OCI-LY1 (cell line): ENCODE measurements around the gene TLE4.

ENCODE experiments used
- H2AFZ ChIP-seq: fragments of 200-600 bp; sonication (generic), shearing (Covaris generic); 2 replicates; pipeline ENCODE4 v1.6.0; 2014; ENCODE audit warnings: antibody characterized with exemption, mild to moderate bottlenecking, low read length
- H3F3A ChIP-seq: fragments of 200-600 bp; sonication (generic), shearing (Covaris generic); 2 replicates; pipeline ENCODE4 v1.6.0; 2014; ENCODE audit warnings: mild to moderate bottlenecking, antibody characterized with exemption, low read length, moderate library complexity; ENCODE audit not compliant: insufficient read depth
- H3K27ac ChIP-seq: fragments of 200-600 bp; sonication (generic); 2 replicates; pipeline ENCODE4 v1.5.1; 2014; ENCODE audit warnings: low read length, mixed run types, mild to moderate bottlenecking, low read depth; ENCODE audit not compliant: poor library complexity, severe bottlenecking
- H3K27me3 ChIP-seq: fragments of 200-600 bp; sonication (generic); 2 replicates; pipeline ENCODE4 v1.6.0; 2014; ENCODE audit warnings: antibody characterized with exemption, mild to moderate bottlenecking, low read length, moderate library complexity; ENCODE audit not compliant: insufficient read depth
- H3K36me3 ChIP-seq: fragments of 200-600 bp; sonication (generic); 2 replicates; pipeline ENCODE4 v1.6.1; 2014; ENCODE audit warnings: mild to moderate bottlenecking, antibody characterized with exemption, low read length, moderate library complexity, mixed read lengths; ENCODE audit not compliant: insufficient read depth
- H3K4me1 ChIP-seq: fragments of 200-600 bp; sonication (generic); 2 replicates; pipeline ENCODE4 v1.5.1; 2014; ENCODE audit warnings: mild to moderate bottlenecking, low read length, moderate library complexity; ENCODE audit not compliant: insufficient read depth, severe bottlenecking
- H3K4me2 ChIP-seq: fragments of 200-600 bp; sonication (generic), shearing (Covaris generic); 2 replicates; pipeline ENCODE4 v1.6.1; 2014; ENCODE audit warnings: low read length
- H3K4me3 ChIP-seq: fragments of 200-600 bp; sonication (generic); 2 replicates; pipeline ENCODE4 v1.5.1; 2014; ENCODE audit warnings: low read length, low read depth, mild to moderate bottlenecking, mixed read lengths; ENCODE audit not compliant: poor library complexity, severe bottlenecking
- H3K79me2 ChIP-seq: fragments of 200-600 bp; shearing (Covaris generic); 2 replicates; pipeline ENCODE4 v1.6.1; 2016; ENCODE audit warnings: mixed run types, low read length, mixed read lengths; ENCODE audit not compliant: insufficient read depth
- H3K9ac ChIP-seq: fragments of 200-600 bp; sonication (generic), shearing (Covaris generic); 2 replicates; pipeline ENCODE4 v1.6.1; 2014; ENCODE audit warnings: mild to moderate bottlenecking, low read length, mixed read lengths
- H3K9me2 ChIP-seq: fragments of 200-600 bp; sonication (generic), shearing (Covaris generic); 2 replicates; pipeline ENCODE4 v1.6.1; 2014; ENCODE audit warnings: low read depth, mild to moderate bottlenecking, low read length, mixed read lengths
- H3K9me3 ChIP-seq: fragments of 200-600 bp; shearing (Covaris generic); 2 replicates; pipeline ENCODE4 v1.6.1; 2014; ENCODE audit warnings: low read length, mixed read lengths
- H4K20me1 ChIP-seq: fragments of 200-600 bp; sonication (generic), shearing (Covaris generic); 2 replicates; pipeline ENCODE4 v1.6.0; 2016; ENCODE audit warnings: mild to moderate bottlenecking, low read length; ENCODE audit not compliant: insufficient read depth
- EZH2 ChIP-seq: fragments of 200-600 bp; sonication (generic), shearing (Covaris generic); IDR thresholded peaks from 2 replicates; pipeline ENCODE4 v1.8.0; 2017; ENCODE audit warnings: borderline replicate concordance, mixed run types, mild to moderate bottlenecking, antibody characterized with exemption, low read length, moderate library complexity, mixed read lengths
- TF ChIP-seq, protein P1 (sequence below): fragments of 200-600 bp; sonication (generic), shearing (Covaris generic); IDR thresholded peaks from 2 replicates; pipeline ENCODE4 v1.5.1; 2017; ENCODE audit warnings: mild to moderate bottlenecking, antibody characterized with exemption, low read length, moderate library complexity, mixed read lengths

The TLE4 gene

GRCh38 chr9:79632060-79632459, 60.3 kb downstream of the TLE4 start:
- Histone ChIP-seq H3K9me3 (no peaks in the 10 kb centered on the region), H3K4me3 (no peak overlapping the region), H3K9me2 (no peaks in the 10 kb centered on the region), H3K36me3 (no peaks in the 10 kb centered on the region), H3K27me3 (no peaks in the 10 kb centered on the region), H3K27ac (no peak overlapping the region), H4K20me1 (no peaks in the 10 kb centered on the region), H3K4me1 (peaks cover 11% of the 10 kb centered on the region), H3F3A (no peaks in the 10 kb centered on the region), H3K79me2 (no peaks in the 10 kb centered on the region), H2AFZ (no peak overlapping the region), H3K9ac (no peak overlapping the region), H3K4me2 (no peak overlapping the region)
- TF ChIP-seq, protein P1, sequence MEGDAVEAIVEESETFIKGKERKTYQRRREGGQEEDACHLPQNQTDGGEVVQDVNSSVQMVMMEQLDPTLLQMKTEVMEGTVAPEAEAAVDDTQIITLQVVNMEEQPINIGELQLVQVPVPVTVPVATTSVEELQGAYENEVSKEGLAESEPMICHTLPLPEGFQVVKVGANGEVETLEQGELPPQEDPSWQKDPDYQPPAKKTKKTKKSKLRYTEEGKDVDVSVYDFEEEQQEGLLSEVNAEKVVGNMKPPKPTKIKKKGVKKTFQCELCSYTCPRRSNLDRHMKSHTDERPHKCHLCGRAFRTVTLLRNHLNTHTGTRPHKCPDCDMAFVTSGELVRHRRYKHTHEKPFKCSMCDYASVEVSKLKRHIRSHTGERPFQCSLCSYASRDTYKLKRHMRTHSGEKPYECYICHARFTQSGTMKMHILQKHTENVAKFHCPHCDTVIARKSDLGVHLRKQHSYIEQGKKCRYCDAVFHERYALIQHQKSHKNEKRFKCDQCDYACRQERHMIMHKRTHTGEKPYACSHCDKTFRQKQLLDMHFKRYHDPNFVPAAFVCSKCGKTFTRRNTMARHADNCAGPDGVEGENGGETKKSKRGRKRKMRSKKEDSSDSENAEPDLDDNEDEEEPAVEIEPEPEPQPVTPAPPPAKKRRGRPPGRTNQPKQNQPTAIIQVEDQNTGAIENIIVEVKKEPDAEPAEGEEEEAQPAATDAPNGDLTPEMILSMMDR, result no peak
- TF ChIP-seq EZH2, result no peak

DNA sequence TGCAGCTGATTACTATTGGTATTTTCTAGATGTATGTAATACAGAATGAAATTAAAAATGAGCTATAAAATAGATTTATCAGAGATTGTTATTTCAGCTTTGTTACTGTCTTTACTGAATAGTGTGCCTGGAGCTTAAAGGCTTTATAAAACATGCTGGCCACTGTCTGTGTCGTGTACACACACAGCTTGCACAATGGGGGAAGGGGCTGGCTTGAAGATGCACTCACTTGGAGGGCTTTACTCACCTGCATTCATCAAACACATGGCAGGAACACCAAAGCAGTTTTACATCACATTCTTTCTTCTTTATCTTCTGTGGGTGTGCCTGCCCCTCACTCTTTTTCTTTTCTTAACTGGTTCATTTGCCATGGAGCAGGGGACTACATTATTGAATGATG, 60.9 kb downstream of the TLE4 start:
- Histone ChIP-seq H3K4me3 (no peak overlapping the region), H3K36me3 (no peaks in the 10 kb centered on the region), H3K4me1 (peaks cover 11% of the 10 kb centered on the region), H3K9me2 (no peaks in the 10 kb centered on the region), H3K4me2 (no peak overlapping the region), H3K27ac (no peak overlapping the region), H2AFZ (no peak overlapping the region), H4K20me1 (no peaks in the 10 kb centered on the region), H3K79me2 (no peaks in the 10 kb centered on the region), H3K27me3 (no peaks in the 10 kb centered on the region), H3F3A (no peaks in the 10 kb centered on the region), H3K9ac (no peak overlapping the region), H3K9me3 (no peaks in the 10 kb centered on the region)
- TF ChIP-seq, protein P1, result no peak
- no peak for TF ChIP-seq EZH2

GRCh38 chr9:79633558-79633957, 61.8 kb downstream of the TLE4 start:
- no peaks in the 10 kb centered on the region for H3K27me3 ChIP-seq
- H3K9ac ChIP-seq, result no peak overlapping the region
- peaks cover 11% of the 10 kb centered on the region for H3K4me1 ChIP-seq
- no peaks in the 10 kb centered on the region for H3K79me2 ChIP-seq
- TF ChIP-seq, protein P1, result no peak
- TF ChIP-seq EZH2, result no peak
- no peaks in the 10 kb centered on the region for H3K36me3 ChIP-seq
- H4K20me1 ChIP-seq, result no peaks in the 10 kb centered on the region
- H2AFZ ChIP-seq, result no peak overlapping the region
- H3K4me2 ChIP-seq, result no peak overlapping the region
- no peak overlapping the region for H3K27ac ChIP-seq
- no peaks in the 10 kb centered on the region for H3K9me3 ChIP-seq
- H3K4me3 ChIP-seq, result no peak overlapping the region
- no peaks in the 10 kb centered on the region for H3K9me2 ChIP-seq
- H3F3A ChIP-seq, result no peaks in the 10 kb centered on the region
